ENCODE measurements around the gene TNFAIP8L3.

- TF ChIP-seq, protein P1, sequence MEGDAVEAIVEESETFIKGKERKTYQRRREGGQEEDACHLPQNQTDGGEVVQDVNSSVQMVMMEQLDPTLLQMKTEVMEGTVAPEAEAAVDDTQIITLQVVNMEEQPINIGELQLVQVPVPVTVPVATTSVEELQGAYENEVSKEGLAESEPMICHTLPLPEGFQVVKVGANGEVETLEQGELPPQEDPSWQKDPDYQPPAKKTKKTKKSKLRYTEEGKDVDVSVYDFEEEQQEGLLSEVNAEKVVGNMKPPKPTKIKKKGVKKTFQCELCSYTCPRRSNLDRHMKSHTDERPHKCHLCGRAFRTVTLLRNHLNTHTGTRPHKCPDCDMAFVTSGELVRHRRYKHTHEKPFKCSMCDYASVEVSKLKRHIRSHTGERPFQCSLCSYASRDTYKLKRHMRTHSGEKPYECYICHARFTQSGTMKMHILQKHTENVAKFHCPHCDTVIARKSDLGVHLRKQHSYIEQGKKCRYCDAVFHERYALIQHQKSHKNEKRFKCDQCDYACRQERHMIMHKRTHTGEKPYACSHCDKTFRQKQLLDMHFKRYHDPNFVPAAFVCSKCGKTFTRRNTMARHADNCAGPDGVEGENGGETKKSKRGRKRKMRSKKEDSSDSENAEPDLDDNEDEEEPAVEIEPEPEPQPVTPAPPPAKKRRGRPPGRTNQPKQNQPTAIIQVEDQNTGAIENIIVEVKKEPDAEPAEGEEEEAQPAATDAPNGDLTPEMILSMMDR (IDR thresholded peaks at IDR 0.05): no peak
- no peak for TF ChIP-seq POLR2A (IDR thresholded peaks at IDR 0.05)
Measured at GRCh38 chr15:51135276-51135675, 40.6 kb upstream of the TNFAIP8L3 start.
